HK-2 (cell line): Measurements from ENCODE around the gene FXR1.

Source experiments
- DNase-seq: peaks from one replicate; pipeline ENCODE4 v3.0.0-alpha.2; 2018; ENCODE audit not compliant: unreplicated experiment

FXR1 gene

DNA sequence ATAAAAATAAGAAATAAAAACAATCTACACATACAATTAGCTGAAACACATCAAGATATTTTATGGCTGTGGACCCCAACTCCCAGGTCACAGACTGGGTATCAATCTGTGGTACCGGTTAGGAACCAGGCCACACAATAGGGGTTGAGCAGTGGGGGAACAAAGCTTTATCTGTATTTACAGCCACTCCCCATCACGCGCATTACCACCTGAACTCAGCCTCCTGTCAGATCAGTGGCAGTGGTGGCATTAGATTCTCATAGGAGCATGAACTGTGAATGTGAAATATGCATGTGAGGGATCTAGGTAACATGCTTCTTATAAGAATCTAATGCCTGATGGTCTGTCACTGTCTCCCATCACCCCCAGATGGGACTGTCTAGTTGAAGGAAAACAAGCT is 94.8 kb downstream of the FXR1 start:
- DNase-seq = no peak

DNA sequence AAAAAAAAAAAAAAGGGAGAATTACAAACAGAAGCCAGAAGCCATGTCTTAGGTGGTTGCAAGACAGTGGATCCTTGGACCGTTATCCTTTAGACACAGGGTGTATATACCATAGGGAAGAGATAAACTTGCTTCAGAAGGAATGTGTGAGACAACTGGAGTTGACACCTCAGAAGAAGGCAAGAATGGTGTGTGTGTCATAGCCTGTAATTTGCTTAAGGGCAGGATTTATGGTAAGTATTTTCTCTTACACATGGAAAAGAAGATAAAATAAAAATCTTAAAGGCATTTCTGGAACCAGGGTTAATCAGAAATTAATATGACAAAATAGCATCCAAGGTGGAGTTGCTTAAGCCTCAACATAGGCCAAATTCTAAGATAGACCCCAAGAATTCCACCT is 96.3 kb downstream of the FXR1 start:
- no peak for DNase-seq

DNA sequence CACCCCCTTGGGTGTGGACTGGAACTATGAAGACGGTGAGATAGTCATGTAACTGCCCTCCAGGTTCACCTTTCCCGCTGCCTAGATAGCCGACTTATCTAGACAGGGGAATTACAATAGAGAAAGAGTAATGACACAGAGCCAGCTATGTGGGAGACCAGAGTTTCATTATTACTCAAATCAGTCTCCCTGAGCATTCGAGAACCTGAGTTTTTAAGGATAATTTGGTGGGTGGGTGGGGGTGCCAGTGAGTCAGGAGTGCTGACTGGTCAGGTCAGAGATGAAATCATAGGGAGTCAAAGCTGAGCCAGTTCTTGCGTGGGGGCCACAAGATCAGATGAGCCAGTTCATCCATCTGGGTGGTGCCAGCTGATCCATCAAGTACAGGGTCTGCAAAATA is 96.8 kb downstream of the FXR1 start:
- DNase-seq = no peak

DNA sequence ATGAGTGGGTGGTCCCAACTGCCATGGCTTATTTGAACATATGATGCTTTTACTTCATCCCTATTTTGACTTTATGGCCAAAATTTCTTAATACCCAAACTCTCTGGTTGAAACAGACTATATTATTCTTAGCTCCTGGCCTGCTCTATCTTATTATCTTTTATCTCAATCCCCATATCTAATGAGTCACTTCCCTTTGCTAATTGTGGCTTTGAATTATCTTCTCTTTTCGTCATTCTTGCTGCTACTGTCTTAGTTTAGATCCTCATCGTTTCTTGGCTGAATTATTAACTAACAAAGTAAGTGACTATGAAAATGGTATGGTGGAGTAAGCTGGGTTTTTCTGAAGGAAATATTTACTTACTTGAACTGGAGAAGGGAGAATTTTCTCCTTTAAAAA is 105.2 kb downstream of the FXR1 start:
- no peak for DNase-seq

DNA sequence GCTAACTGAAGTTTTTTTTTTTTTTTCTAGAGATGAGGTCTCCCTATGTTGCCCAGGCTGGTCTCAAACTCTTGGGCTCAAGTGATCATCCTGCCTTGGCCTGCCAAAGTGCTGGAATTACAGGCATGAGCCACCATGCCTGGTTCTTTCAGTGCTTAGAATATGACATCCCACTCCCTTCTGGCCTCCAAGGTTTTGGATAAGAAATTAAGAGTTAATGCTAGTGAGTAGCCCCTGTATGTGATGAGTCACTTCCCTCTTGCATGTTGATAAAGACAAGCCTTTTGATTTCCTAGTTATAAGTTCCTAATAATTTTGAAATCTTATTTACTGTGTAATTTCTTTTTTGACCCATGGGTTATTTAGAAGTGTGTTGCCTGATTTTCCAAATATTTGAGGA is 112.7 kb downstream of the FXR1 start:
- no peak for DNase-seq

DNA sequence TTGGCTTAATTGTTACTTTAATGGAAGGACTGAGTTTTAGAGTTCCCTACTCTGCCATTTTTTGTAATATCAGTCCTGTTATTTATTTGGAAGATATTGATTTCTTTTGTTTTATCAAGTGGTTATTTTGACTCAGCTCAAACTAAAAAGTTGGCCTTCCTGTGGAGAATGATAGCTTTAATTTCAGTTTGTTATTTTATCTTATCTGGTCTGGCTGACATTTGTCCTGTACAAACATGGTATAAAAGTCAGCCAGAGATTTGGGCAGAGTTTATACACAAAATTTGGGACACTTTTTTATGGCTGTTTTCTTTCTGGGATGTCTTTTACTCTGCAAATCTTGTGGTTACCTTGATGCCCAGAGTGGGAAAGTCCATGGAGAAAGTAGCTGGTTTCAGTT is 118.5 kb downstream of the FXR1 start:
- no peak for DNase-seq
